ENCODE measurements around the gene MLXIP. TPM values are rescaled to one million over a fixed set of nuclear protein-coding genes. Genes with fewer than 3 reads are reported as not detected.

MLXIP gene
- total RNA-seq, 2 donors from 2014 or later, result 13.1 to 57.7 TPM

DNA sequence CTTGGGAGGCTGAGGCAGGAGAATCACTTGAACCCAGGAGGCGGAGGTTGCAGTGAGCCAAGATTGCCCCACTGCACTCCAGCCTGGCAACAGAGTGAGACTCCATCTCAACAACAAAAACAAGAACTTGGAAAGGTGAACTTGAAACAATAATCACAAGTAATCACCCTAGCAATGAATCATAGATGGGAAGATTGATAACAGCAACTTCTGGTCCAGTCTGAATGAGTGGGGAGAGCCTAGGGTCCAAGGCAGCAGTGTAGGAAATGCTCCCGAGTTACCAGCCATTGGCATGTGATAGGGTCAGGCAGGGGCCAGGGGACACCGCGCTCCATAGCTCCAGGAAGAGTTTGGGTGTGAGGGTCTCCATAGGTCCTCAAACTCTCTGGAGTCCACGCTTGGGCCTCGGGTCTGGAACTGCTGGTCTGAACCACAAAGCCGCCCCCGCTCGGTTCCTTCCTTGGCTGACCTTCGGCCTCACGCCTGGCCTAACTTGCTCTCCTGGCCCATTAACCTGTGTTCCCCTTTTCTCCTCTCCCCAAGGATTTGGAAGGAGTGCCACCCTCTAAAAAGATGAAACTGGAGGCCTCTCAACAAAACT lies 19.9 kb upstream of the MLXIP start:
- TF ChIP-seq POLR2A (IDR thresholded peaks at IDR 0.05) (no peak), POLR2AphosphoS5 (IDR thresholded peaks at IDR 0.05) (no peak)
- TF ChIP-seq, protein P1, sequence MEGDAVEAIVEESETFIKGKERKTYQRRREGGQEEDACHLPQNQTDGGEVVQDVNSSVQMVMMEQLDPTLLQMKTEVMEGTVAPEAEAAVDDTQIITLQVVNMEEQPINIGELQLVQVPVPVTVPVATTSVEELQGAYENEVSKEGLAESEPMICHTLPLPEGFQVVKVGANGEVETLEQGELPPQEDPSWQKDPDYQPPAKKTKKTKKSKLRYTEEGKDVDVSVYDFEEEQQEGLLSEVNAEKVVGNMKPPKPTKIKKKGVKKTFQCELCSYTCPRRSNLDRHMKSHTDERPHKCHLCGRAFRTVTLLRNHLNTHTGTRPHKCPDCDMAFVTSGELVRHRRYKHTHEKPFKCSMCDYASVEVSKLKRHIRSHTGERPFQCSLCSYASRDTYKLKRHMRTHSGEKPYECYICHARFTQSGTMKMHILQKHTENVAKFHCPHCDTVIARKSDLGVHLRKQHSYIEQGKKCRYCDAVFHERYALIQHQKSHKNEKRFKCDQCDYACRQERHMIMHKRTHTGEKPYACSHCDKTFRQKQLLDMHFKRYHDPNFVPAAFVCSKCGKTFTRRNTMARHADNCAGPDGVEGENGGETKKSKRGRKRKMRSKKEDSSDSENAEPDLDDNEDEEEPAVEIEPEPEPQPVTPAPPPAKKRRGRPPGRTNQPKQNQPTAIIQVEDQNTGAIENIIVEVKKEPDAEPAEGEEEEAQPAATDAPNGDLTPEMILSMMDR (IDR thresholded peaks at IDR 0.05), result no peak
- H3K4me1 ChIP-seq (replicated peaks), result peaks cover 9% of the 10 kb centered on the region
- intact Hi-C loops (cut with DNase I), result no loop called here
- no peaks in the 10 kb centered on the region for H3K27me3 ChIP-seq (replicated peaks; ENCODE audit: insufficient read depth)
- 95% methylated on average over 11 of the region's 11 CpGs for WGBS
- no peaks in the 10 kb centered on the region for H3K9me3 ChIP-seq
- peaks cover 0 to 5% of the 10 kb centered on the region in 2 donors for H3K36me3 ChIP-seq
- no peak overlapping the region for H3K4me3 ChIP-seq
- H3K27ac ChIP-seq, result no peak overlapping the region
- no peak for DNase-seq (ENCODE audit: low spot score)

DNA sequence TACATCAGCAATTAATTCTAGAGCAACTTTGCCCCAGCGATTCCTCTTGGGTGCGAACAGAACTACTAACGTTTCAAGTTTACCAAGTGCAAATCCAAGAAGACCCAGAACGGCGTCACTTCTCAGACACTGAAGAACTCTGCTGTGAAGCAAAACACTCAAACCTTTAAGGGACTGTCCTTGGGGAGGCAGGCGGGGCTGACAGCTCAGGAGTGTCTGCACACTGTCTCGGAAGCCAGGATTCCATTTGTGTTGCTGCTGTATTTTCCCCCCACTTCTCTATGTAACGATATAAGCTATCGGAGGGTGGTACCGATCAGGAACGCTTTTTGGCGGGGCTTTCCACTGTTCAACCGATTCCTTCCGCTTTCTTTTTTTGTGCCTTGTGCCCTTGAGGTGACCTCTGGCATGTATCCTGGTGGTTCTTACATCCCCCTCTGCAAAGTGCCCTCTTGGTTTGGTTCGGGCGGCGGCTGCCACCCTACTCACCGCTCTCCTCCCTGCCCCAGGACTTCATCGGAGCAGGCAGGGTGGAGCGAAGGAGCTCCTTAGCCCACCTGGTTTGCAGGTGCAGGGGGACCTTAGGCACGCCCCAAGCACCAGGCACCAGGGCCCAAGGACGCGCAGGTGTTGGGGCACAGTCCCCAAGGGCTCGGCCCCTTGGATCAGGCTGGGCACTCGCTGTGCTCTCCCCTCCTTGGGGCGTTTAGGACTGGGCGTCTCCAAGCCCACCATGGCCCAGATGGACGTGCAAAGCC lies 19.2 kb upstream of the MLXIP start:
- Histone ChIP-seq H3K4me3 (no peak overlapping the region), H3K27me3 (replicated peaks; ENCODE audit: insufficient read depth) (no peaks in the 10 kb centered on the region), H3K36me3 (peaks cover 0 to 5% of the 10 kb centered on the region in 2 donors), H3K27ac (peak overlapping the region; percentile 20 to 22), H3K9me3 (no peaks in the 10 kb centered on the region), H3K4me1 (replicated peaks) (peaks cover 9% of the 10 kb centered on the region)
- DNase-seq (ENCODE audit: low spot score), result no peak
- intact Hi-C loops (cut with DNase I), result no loop called here
- TF ChIP-seq POLR2A (IDR thresholded peaks at IDR 0.05) (no peak), POLR2AphosphoS5 (IDR thresholded peaks at IDR 0.05) (no peak)
- TF ChIP-seq, protein P1 (IDR thresholded peaks at IDR 0.05), result no peak
- WGBS, result 90% methylated on average over 28 of the region's 28 CpGs

DNA sequence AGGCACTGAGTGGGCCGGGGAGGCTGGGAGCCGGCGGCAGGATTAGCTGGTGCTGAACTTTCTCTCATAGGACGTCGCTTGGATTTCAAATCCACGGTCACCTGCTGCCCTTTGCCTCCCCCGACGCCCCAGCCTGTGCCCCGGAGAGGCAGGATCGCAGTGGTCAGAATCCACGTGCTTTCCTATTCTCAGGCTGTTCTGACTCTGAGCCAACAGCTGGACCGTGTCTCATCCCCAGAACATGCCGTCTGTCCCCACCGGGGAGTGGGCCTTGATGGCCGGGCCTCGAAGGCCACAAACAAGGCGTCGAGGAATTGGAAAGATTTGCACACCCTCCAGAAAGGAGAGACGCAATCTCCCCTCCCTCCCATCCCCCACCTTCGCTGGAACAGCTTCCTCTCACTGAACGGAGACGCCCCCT lies 18.5 kb upstream of the MLXIP start:
- Histone ChIP-seq H3K4me3 (no peak overlapping the region), H3K27ac (peak overlapping the region; percentile 20 to 22), H3K9me3 (no peaks in the 10 kb centered on the region), H3K27me3 (replicated peaks; ENCODE audit: insufficient read depth) (no peaks in the 10 kb centered on the region), H3K36me3 (peaks cover 0 to 2% of the 10 kb centered on the region in 2 donors), H3K4me1 (replicated peaks) (peaks cover 9% of the 10 kb centered on the region)
- DNase-seq (ENCODE audit: low spot score), result no peak
- intact Hi-C loops (cut with DNase I), result no loop called here
- WGBS, result 54% methylated on average over 22 of the region's 22 CpGs
- TF ChIP-seq POLR2AphosphoS5 (IDR thresholded peaks at IDR 0.05) (no peak), POLR2A (IDR thresholded peaks at IDR 0.05) (no peak)
- TF ChIP-seq, protein P1 (IDR thresholded peaks at IDR 0.05), result no peak

DNA sequence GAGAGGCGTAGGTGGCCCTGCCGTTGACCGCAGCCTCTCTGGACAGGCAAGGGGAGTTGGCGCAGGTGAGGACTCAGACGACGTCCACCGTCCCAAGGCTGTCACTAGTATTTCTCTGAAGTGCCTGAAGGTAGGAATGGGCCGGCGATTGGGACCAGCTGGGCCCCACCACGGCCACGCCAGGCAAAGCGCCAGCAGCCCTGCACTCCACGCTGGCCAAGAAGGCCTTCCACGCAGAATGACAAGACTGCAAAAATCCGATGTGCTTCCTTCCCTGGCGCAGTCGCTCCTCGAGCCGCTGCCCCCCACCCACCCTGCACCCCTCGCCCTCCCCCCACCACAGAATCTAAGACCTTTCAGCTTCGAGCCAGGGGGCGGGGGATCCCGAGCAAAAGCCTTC lies 17.3 kb upstream of the MLXIP start:
- 75% methylated on average over 23 of the region's 23 CpGs for WGBS
- H3K27ac ChIP-seq, result no peak overlapping the region
- H3K27me3 ChIP-seq (replicated peaks; ENCODE audit: insufficient read depth), result no peaks in the 10 kb centered on the region
- no peaks in the 10 kb centered on the region for H3K9me3 ChIP-seq
- no peak for TF ChIP-seq POLR2A (IDR thresholded peaks at IDR 0.05)
- TF ChIP-seq POLR2AphosphoS5 (IDR thresholded peaks at IDR 0.05), result no peak
- TF ChIP-seq, protein P1 (IDR thresholded peaks at IDR 0.05), result no peak
- H3K36me3 ChIP-seq, result no peaks in the 10 kb centered on the region
- H3K4me1 ChIP-seq (replicated peaks), result peaks cover 9% of the 10 kb centered on the region
- intact Hi-C loops (cut with DNase I), result no loop called here
- DNase-seq (ENCODE audit: low spot score), result no peak
- no peak overlapping the region for H3K4me3 ChIP-seq

Measured in prostate gland (tissue), 2 donors.